Fibroblast of skin of left quadriceps (primary cell): ENCODE data around the gene GMDS.
"Not testable (repeated sequence)": the region's sequence is repeated elsewhere in the genome, so short reads cannot be mapped to it uniquely, and the experiment has no call there.

Experiments
- DNase-seq, 2 experiments: peaks; one replicate each; pipeline ENCODE4 v3.0.0-alpha.2; 2013; ENCODE audit warnings: low read depth in 2 of 2

GMDS gene

DNA sequence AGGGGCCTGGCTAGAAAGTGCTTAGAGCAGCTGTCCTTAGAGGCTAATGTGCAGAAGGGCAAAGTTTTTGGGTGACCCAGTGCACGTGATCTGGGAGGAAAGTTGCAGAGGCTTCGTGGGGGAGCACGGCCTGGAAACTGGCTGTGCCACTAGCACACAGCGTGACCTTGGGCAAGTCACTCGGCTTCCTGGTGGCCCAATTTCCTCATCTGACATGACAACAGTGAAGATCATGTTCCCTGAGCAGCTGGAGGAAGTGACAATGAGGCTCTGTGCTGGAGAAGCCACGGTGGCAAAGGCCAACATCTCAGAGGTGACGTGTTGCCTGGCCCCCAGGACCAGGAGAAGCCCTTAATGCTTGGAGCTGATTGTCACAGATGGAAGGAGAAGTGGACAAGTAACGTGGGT lies 536.2 kb downstream of the GMDS start:
- no peak for DNase-seq

DNA sequence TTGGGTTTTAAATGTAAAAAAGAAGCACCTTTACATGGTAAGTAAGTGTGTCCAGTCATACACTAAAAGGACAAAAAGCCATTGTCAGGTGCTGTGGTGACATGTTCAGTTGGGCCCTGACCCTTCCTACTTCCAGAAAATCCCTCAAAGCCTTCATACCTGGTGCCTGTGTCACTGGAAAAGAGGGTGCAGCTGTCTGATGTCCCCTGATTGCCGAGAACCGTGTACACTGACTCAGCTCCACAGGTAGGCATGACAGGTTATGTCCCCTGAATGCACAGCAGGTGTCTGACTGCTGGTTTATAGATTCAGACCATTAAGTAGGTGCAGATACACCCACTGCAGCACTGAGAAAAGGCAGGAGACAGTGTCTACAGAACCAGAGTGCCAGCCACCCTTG lies 536.6 kb downstream of the GMDS start:
- DNase-seq = no peak

DNA sequence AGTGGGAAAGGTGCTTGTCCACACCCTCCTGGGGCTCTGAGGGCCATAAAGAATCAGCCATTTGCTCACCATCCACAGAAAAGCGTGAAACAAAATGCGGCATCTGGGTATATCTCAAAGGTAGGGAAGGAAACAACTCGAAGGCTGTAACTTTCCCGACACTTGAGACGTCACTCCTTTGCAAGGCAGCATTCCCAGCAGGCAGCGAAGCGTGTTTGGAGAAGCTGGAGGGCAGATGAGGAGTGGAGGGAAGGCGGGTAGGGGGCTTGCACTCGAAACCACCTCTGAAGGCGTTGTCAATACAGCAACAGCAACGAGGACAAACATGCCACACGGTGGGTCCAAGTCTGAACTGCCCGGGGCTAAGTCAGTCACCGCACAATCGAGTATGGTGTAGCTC lies 537.3 kb downstream of the GMDS start:
- no peak for DNase-seq

DNA sequence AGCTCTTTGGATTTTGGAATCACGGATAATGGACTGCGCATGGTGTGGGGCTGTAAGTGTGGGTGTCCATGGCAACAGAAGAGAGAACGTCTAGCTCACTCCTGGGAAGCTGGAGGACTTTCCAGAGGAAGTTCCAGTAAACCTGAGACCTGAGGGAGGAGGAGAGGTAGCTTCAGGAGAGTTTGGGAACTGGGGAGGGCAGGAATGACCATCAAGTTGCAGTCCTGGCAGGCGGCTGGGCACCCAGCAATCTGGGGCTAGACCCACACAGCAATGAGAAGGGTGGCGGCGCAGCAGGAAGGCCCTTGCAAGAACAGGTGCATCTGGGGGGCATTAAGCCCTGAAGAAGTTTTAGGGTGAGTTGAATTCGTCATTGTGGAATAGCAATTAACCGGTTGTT lies 539.8 kb downstream of the GMDS start:
- no peak for DNase-seq

DNA sequence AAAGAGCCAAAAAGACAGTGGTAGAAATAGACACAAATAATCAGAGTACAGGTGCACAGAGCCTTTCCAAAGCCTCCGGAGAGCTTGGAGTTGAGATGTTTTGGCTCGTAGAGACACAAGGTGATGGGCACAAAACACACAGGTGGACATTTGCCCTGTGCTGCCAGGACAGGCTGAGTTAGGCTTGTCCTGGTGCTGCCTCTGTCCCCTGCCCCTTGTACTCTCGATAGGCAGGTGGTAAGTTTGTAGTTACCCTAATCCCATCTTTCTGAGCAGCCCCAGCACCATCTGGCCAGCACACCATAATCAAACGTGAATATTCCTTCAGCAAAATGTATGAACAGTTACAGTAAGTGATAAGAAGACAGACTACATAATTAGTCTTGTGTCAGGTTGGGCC lies 540.2 kb downstream of the GMDS start:
- no peak for DNase-seq

DNA sequence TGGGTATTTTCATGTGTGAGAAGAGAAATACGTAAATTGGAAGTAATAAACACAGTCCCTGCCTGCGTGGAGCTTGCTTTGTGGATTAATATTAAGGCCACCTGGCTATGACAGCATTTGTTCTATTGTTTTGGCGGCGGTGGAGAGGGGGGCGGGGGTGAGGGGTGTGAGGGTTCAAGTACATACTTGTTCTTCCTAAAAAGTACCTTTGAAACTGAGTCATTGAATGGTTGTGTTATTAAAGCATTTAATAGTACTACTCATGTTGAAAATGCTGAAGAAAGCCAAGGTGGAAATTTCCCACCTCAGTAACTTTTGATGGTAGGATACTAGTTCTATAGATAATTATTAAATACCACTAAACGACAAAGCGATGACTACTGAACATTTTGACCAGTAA lies 540.7 kb downstream of the GMDS start:
- no peak for DNase-seq

DNA sequence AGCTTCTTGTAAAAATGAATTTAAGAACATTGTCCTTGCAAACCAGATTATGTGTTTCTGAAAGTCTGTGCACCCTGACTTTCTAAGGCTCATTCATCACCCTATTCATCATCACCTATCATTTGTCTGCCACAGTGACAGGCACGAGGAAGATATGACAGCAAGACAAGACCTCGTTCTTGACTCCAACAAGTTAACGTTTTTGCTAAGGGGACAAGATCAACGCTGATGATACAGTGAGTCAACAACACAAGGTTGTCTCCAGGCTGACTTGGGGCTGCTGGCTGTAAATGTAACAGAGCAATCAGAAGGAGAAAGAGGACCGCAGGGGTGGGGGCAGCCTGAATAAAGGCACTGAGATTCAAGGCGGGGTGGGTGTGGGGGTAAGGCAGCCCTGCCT lies 541.5 kb downstream of the GMDS start:
- no peak for DNase-seq

DNA sequence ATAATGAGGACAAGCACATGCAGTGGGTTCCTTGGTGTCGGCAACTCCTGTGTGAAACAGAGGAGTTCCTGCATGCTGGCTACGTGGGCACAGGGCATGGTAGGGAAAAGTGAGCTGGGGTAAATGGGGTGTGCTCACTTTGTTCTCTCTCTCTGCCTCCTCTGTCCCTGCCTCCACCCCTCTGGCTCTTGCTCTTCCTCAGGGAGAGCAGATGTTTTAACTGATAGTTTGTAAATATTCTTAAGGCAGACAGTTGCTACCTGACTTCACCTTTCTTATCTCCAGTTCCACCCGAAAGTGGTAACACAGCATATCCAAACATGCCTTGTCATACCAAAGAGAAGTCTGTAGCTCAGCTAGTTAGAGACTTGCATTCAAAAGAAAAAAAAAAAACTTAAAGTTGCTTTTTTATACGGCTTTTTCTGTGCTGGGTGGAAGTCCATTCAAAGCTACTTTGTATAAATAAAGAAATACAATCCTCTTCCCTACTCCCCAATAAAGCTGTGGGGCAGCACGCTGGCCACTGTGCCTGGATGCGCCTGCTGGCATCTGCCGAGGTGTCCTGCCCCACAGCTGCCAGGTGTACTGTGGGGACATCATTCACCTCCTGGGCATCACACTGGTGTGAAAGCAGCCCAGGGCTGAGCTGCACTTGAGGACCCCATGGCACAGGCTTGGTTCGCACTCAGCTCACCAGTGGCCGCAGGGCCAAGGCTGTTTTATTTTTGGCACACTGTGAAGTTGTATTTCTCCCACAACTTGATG lies 542.1 kb downstream of the GMDS start:
- DNase-seq = no peak

DNA sequence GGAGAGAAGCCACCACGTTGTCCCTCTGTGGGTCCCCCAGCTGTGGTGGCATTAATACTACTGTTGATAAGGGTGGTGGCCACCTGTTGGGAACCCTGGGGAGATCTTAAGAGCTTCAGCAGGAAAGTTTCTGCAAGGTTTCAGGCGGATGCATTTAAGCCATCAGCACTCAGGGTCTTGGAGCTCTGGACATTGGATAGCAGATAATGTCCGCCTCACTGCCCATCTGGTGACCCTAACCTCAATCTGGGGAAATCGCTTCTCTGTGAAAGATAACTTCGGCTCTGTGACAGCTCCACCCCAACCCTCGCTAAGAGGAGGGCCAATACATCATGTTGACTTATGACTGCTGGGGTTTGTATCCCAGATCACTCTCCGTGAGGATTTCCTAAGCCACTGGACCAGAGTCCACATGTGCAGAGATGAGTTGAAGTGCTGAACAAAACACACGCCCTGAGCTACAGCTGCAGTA lies 542.8 kb downstream of the GMDS start:
- no peak for DNase-seq

DNA sequence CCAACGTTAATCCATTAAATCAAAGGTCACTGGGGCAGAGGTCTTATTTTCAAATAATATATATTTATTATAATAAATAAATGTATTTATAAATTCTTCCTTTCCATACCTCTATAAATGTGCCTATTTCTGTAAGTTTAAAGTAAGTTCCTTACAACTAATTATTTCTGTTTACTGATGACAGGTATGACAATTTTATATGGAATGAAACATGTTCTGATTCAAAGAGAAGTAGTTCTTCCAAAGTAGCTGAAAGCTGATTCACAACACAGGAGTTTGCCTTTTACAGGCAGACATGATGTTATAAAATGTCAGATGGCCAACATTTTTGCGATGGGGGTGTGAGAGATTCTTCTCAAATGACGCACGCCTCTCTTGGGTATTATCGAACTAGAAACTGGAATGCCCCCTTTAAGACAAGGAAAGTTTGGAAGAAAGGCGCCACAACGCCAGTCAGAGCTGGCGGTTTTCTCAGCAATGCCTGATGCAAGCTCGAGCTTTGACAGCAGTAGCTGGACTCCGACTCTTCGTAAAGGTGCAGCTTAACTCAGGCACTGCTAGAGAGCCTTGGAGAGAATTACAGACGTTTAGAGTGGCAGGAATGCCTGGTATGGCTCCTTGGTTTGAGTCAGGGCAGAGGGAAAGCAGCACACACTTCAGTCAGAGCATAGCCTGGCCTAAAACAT lies 543.6 kb downstream of the GMDS start:
- peak; percentile 95 to 96 for DNase-seq

DNA sequence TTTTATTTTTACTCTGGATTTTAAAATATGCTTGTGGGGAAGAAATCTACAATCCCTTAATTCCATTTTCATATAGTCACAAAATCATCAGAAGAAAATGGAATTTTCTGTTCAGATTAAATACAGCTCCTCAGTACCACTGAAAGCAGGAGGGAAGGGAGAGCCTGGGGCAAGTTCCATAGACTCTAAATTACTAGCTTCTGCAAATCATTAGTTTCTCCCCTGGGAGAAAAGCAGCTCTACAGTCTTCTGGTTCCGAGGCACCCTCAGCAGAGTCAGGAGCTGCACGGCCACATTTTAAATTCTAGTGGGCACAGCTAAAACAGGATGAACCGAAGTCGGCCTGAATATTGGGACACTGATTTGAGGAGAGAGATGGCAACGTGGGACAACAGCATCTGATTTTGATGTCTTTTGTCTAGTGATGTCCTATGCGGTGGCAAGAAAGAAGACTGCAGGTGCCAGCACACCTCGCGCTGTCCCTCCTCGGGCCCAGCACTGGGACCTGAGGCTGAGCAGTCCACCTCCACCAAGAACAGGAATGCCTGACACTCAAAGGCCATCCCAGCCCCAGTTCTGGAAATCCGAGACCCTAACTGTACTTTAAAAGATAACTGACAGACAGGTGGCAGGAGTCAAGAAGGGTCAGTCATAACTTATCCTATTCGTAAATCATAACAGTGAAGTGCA lies 545.0 kb downstream of the GMDS start:
- DNase-seq = no peak

DNA sequence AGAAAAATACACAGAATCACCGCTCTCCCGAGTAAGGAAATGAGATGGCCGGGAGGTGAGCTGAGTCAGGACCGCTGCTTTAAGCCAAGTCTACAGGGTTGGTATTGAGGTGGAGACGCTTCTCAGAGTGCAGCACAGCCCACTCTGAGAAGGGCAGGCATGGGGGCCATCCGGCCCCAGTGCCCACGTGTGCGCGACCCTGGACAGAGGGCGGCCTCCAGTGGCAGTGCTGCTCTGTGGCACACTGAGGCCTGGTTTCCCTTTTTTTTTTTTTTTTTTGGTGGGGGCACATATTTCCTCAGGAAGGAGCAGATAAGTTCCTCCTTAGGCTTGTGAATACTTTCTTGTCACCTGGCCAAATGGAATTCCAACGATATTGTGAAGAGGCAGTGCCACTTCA lies 546.9 kb downstream of the GMDS start:
- no peak for DNase-seq

DNA sequence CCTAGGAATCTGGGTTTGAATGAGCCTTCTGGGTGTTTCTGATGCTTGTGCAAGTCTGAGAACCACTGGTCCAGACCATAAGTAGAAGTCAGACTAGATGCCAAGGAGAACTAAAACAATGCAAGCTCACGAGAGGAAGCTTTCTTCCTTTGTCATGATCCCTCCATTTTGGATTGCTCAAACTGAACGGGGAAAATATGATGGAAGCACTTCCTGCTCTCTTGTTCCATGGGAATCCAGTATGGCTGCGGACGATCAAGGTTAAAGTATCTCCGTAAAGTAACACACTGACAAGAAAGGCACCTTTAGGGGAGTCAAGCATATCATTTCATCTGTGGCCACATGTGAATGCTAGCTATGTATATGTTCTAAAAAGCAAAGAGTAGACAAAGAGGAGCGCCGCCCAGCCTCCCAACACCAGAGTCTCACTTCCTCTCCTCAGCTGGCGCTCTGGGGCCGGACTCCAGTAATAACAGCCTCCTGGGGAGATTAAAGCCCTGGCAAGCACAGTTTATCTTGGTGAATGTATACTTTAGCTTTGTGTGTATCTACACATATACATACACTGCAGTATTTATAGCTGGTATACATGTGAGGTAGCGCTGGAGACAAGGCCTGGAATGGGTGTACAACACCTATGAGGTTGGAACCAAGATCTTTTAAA lies 547.6 kb downstream of the GMDS start:
- DNase-seq = no peak

DNA sequence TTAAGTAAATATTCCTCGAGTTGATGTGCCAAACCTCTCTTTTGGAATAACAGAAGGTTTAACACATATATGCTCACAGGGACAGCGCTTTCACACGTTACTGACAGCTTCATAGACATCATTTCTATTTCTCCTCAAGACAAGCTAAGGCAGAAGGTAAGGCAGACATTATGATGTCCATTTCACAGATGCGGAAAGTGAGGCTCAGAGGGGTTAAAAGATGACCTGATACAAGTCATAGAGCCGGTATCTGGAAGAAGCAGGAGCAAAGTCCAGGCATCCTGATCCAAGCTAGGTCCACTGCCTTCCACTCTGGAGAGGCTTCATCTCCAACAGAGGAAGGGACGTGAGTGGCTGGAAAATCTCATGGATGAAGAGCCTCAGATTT lies 548.9 kb downstream of the GMDS start:
- DNase-seq = no peak

DNA sequence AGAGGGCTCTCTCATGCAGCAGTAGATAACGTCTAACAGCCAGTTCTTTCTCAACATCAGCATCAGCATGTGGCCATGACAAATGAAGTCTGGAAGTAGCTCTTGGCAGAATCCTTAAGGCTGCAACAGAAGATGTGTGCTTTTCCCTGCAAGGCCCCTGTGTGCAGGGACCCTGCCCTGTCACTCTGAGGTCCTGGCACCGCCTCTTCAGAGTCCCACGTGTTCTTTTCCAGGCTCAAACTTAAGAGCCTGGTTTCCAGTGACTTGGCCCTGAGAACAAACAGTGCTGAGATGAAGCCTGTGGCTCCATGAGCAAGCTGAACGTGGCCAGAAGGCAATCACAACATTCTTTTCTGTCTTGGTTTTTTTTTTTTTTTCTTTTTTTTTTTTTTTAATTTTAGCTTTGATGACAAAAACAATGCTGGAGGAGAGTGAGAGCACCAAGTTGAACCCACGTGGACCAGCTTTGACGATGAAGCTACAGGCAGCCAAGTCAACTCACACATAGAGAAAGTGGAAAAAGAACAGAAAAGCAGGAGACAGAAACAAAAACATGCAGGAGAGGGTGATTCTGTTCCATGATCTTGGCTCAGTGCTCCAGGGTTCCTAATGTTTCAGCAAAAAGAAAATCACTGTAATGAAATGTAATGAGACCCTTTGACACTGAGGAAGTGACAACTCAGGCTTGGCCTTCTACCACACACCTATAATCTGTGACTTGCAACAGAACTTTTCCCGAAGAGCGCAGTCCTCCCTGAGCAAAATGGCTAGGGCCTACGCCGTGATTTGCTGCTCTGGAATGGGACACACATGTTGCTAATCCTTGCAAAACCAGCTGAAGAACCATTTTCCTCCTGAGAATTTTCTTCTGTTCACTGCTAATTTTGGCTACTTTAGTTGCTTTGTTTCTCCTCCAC lies 549.6 kb downstream of the GMDS start:
- peak in 1 of 2 experiments; percentile 16 for DNase-seq

DNA sequence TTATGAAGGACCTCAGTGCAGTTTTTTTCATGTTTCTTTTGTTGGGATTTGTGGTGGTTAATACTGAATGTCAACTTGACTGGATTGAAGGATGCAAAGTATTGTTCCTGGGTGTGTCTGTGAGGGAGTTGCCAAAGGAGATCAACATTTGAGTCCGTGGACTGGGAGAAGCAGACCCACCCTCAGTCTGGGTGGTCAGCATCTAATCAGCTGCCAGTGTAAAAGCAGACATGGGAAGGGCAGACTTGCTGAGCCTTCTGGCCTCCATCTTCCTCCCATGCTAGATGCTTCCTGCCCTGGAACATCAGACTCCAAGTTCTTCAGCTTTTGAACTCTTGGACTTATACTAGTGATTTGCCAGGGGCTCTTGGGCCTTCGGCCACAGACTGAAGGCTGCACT lies 553.6 kb downstream of the GMDS start:
- DNase-seq = not testable (repeated sequence)

DNA sequence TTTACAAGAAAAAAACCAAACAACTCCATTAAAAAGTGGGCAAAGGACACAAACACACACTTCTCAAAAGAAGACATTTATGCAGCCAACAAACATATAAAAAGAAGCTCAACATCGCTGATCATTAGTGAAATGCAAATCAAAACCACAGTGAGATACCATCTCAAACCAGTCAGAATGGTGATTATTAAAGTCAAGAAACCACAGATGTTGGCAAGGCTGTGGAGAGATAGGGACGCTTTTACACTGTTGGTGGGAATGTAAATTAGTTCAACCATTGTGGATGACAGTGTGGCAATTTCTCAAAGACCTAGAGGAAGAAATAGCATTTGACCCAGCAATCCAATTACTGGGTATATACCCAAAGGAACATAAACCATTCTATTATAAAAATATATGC lies 554.7 kb downstream of the GMDS start:
- DNase-seq = not testable (repeated sequence)

DNA sequence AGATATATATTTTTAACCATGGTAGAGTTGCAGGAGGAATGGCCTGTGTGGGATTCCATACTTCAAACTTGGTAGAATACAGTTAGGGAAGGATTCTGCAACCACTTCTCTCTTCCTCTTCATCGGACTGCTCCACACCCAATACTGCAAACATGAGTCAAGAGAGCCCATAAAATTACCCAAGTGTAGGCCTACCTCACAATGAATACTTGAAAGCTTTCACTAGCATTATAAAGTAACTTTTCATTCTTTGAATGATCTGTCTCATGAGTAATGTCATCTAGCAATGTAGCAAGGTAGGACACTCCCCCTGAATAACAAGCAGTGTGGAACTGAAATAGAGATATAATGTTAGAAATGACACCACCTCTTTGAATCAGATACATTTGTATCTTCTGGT lies 556.3 kb downstream of the GMDS start:
- no peak for DNase-seq

DNA sequence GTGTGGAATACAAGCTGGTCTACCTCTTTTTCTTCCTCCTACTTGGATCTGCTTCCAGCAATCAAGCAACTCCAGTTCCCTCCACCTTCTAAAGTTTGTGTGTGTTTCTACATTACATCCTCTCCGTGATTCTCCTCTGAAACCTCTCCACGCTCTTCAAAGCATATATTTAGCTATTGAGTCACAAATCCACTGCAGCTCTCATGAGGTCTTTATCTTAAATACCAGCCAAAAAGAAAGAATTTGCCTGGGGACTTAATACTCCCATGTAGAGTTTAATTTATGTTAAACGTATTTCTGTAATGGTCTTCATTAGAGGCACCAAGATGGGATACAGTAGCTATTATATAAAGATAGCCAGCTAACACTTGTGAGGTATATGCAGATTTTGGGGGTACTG lies 557.0 kb downstream of the GMDS start:
- no peak for DNase-seq

DNA sequence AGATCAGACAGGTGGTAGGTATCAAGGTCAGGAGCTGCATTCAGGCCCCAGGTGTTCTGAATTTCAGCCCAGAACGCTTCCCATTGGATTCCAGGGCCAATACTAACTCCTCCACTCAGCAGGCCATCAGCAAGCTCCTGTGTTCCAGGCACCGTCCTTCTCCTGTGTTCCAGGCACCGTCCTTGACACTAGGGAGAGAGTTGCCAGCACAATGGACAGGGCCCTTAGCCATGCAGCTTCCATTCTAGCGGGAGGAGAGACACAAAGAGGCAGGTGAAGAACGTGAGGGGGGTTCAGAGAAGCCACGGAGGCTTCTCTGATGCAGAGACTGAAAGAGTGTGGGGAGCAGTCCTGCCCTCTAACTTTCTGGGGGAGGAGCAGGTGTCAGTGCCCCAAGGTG lies 558.0 kb downstream of the GMDS start:
- no peak for DNase-seq
